ENCODE measurements around the gene CD300LF. TPM values are rescaled to one million over a fixed set of nuclear protein-coding genes. Genes with fewer than 3 reads are reported as not detected.

The CD300LF gene
- total RNA-seq, 6 experiments from 2014 or later: not detected

DNA sequence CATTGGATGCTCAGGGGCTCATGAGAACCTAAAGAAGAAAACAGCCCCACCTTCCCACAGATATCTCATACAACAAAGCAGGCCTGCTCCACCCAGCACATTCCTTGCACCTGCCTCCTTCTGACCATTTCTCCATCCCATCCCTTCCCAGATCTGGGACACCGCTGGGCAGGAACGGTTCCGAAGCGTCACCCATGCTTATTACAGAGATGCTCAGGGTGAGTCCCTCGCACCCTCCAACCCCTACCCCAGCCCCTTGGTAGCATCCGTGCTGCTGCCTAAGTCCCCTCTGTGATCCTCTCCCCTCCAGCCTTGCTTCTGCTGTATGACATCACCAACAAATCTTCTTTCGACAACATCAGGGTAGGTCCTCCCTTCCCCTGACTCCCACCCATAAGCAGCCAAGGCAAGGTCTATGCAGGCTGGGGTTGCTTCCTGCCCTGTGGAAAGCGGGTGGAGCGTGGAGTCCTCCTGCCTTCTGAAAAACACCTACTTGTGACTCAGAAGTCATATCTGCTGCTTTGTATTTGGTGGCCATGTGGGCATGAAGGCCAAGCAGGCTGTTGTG lies 30.3 kb upstream of the CD300LF start:
- TF ChIP-seq, protein P1, sequence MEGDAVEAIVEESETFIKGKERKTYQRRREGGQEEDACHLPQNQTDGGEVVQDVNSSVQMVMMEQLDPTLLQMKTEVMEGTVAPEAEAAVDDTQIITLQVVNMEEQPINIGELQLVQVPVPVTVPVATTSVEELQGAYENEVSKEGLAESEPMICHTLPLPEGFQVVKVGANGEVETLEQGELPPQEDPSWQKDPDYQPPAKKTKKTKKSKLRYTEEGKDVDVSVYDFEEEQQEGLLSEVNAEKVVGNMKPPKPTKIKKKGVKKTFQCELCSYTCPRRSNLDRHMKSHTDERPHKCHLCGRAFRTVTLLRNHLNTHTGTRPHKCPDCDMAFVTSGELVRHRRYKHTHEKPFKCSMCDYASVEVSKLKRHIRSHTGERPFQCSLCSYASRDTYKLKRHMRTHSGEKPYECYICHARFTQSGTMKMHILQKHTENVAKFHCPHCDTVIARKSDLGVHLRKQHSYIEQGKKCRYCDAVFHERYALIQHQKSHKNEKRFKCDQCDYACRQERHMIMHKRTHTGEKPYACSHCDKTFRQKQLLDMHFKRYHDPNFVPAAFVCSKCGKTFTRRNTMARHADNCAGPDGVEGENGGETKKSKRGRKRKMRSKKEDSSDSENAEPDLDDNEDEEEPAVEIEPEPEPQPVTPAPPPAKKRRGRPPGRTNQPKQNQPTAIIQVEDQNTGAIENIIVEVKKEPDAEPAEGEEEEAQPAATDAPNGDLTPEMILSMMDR (IDR thresholded peaks at IDR 0.05): no peak
- H3K4me3 Mint-ChIP-seq: no peak overlapping the region
- H3K9me3 Mint-ChIP-seq: no peaks in the 10 kb centered on the region
- no peak for DNase-seq
- H3K27me3 Mint-ChIP-seq (ENCODE audit: insufficient read depth): peaks cover 30% of the 10 kb centered on the region
- H3K36me3 Mint-ChIP-seq (ENCODE audit: low read depth): no peaks in the 10 kb centered on the region
- peaks cover 43% of the 10 kb centered on the region for H3K4me1 Mint-ChIP-seq (ENCODE audit: low read depth)
- no peak overlapping the region for H3K27ac Mint-ChIP-seq

DNA sequence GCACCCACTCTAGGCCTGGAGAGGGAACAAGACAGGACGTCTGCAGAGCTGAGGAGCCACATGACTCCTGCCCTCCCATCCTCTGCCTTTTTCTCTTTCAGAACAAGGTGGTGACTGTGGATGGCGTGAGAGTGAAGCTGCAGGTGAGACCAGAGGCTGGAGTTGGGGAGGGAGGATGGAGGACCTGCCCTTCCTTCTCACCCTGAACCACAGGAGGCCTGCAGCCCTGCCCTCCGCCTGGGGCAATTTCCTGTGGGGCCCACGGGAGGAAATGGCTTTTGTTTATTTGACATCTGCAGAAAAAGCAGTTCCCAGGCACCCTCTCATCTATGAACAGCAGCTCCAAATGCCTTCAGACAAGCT lies 29.4 kb upstream of the CD300LF start:
- Mint-ChIP-seq H3K4me3 (no peak overlapping the region; the same call in 1 of the 2 replicates), H3K9me3 (no peaks in the 10 kb centered on the region), H3K36me3 (ENCODE audit: low read depth) (no peaks in the 10 kb centered on the region), H3K27me3 (ENCODE audit: insufficient read depth) (peaks cover 39% of the 10 kb centered on the region), H3K4me1 (ENCODE audit: low read depth) (peaks cover 38% of the 10 kb centered on the region), H3K27ac (no peak overlapping the region)
- no peak for DNase-seq
- TF ChIP-seq, protein P1 (IDR thresholded peaks at IDR 0.05): no peak

DNA sequence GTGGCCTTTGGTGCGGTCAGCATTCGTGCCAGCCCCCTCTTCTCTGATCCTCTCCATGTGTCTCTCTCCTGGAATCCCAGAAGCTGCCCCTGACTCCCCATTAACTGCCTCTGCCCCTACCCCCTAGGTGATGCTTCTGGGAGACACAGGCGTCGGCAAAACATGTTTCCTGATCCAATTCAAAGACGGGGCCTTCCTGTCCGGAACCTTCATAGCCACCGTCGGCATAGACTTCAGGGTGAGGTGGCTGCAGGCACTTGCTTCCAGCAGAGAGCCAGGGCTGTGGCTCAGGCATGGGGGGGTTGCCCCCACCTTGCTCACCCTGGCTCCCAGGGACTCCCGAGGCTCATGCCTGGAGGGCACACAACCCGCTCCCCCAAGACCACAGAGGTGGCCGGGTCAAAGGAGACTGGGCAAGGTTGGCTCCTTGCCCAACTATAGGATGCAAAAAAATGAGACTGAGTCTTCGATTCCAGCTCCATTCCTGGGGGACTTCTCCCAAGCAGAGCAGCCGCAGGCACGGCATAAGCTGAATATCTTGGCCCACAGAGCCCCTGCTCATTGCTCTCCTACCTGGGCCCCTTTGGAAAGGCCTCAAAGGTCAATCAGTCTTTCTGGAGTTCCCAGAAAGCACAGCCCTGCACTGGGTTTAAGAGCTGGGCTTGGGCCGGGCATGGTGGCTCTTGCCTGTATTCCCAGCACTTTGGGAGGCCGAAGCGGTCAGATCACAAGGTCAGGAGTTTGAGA lies 28.1 kb upstream of the CD300LF start:
- Mint-ChIP-seq H3K4me3 (no peak overlapping the region), H3K27me3 (ENCODE audit: insufficient read depth) (peaks cover 47% of the 10 kb centered on the region), H3K36me3 (ENCODE audit: low read depth) (no peaks in the 10 kb centered on the region), H3K9me3 (no peaks in the 10 kb centered on the region), H3K4me1 (ENCODE audit: low read depth) (peaks cover 30% of the 10 kb centered on the region), H3K27ac (no peak overlapping the region)
- TF ChIP-seq, protein P1 (IDR thresholded peaks at IDR 0.05): no peak
- no peak for DNase-seq

DNA sequence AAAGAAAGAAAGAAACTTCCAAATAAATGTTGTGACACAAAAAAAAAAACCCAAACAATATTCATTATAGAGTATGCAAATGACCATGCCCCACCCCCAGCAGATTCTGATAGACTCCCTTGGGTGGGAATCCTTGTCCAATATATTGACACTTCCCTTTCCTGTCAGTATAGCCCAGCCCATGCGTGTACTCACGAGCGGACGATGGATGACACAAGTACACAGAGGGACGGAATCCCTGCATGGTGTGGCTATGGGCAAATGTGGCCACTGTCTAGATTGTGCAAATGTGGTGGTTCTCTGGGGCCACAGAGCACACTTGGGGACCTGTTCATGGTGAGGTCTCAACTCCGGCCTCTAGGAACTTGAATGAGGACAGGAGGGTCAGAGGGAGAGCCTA lies 27.4 kb upstream of the CD300LF start:
- no peak overlapping the region for H3K4me3 Mint-ChIP-seq
- H3K36me3 Mint-ChIP-seq (ENCODE audit: low read depth): no peaks in the 10 kb centered on the region
- TF ChIP-seq, protein P1 (IDR thresholded peaks at IDR 0.05): no peak
- H3K27ac Mint-ChIP-seq: no peak overlapping the region
- no peak for DNase-seq
- H3K9me3 Mint-ChIP-seq: no peaks in the 10 kb centered on the region
- H3K27me3 Mint-ChIP-seq (ENCODE audit: insufficient read depth): peaks cover 51% of the 10 kb centered on the region
- peaks cover 30% of the 10 kb centered on the region for H3K4me1 Mint-ChIP-seq (ENCODE audit: low read depth)

DNA sequence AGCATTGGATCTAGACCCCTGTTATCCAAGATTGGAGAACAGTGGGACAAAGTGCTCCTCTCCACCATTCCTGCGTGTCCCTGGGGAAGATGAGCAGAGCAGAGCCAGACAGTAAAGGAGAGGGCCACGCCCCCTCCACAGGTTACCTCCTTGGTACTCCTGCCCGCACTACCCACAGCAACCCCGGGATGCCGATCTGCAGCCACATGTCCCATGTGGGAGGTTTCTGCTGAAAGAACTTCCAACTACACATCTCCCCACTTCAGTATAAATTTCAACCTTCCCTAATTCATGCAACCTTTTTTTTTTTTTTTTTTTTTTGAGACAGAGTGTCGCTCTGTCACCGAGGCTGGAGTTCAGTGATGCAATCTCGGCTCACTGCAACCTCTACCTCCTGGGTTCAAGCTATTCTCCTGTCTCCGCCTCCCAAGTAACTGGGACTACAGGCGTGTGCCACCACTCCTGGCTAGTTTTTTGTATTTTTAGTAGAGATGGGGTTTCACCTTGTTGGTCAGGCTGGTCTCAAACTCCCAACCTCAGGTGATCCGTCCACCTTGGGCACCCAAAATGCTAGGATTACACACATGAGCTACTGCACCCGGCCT lies 26.6 kb upstream of the CD300LF start:
- peaks cover 23% of the 10 kb centered on the region for H3K4me1 Mint-ChIP-seq (ENCODE audit: low read depth)
- peaks cover 53% of the 10 kb centered on the region for H3K27me3 Mint-ChIP-seq (ENCODE audit: insufficient read depth)
- H3K36me3 Mint-ChIP-seq (ENCODE audit: low read depth): no peaks in the 10 kb centered on the region
- TF ChIP-seq, protein P1 (IDR thresholded peaks at IDR 0.05): no peak
- H3K4me3 Mint-ChIP-seq: no peak overlapping the region
- no peak for DNase-seq
- no peaks in the 10 kb centered on the region for H3K9me3 Mint-ChIP-seq
- H3K27ac Mint-ChIP-seq: no peak overlapping the region

Measured in HFFc6 (cell line).